ENCODE measurements around the gene C19orf67. TPM values are rescaled to one million over a fixed set of nuclear protein-coding genes. Genes with fewer than 3 reads are reported as not detected.

The C19orf67 gene
- total RNA-seq, 4 donors from 2014 or later, result not detected

DNA sequence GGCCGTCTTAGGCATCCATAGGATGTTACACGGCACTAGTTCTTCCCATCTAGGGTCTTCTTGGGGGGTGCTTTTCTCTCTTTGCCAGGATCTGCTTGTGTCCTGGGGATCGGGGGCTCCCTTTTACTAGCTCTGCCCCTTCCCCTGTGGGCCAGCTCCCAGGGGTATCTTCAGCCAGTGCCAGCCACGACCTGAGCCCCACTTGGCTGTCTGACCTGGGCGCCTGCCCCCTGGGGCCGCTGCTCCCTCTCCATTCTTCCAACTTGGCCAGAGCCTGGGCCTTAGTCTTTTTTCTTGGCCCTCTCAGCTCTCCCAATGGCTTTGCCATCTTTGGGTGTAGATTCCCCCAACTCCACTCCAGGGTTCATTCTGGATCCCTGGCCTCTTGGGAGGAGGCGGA, 28.9 kb upstream of the C19orf67 start:
- intact Hi-C loops (cut with DNase I), result no loop called here
- no peak for DNase-seq

DNA sequence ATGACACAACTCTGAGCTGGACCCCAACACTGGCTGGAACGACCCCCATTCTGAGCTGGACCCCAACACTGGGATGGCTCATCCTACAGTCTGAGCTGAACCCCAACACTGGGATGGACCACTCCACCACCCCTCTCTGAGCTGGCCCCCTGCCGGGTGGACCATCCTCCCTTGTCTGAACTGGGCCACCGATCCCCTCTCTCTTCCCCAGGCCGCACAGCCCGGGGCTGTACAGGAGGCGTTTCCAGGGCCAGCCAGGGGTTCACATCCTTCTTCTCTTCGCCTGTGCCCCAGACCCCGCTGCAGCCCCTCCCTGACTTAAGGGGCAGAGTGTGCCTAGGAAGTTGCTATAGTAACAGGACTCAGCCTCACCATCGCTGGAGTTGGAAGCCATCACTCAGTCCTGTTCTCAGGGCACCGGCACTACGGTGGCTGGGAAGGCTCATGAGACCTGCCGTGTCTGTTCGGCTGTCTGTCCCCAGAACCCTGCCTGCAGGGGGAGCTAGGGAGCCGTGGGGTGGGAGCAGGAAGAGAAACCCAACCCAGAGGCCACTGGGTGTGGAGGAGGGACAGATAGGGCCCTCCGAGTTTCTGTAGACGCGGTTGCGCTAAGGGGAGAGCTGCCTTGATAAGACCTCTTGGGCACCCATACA, 28.3 kb upstream of the C19orf67 start:
- DNase-seq, result no peak
- Histone ChIP-seq H3K4me3 (replicated peaks in 1 of 3) (no peak overlapping the region), H3K27ac (peak overlapping the region in 2 of 3 donors; percentile 76), H3K4me1 (peaks cover 34 to 51% of the 10 kb centered on the region in 2 donors), H3K27me3 (no peaks in the 10 kb centered on the region), H3K9me3 (no peaks in the 10 kb centered on the region), H3K36me3 (no peaks in the 10 kb centered on the region)
- 88 to 90% methylated on average over 18 of the region's 18 CpGs for WGBS, 2 donors
- intact Hi-C loops (cut with DNase I), result no loop called here
- TF ChIP-seq, protein P1, sequence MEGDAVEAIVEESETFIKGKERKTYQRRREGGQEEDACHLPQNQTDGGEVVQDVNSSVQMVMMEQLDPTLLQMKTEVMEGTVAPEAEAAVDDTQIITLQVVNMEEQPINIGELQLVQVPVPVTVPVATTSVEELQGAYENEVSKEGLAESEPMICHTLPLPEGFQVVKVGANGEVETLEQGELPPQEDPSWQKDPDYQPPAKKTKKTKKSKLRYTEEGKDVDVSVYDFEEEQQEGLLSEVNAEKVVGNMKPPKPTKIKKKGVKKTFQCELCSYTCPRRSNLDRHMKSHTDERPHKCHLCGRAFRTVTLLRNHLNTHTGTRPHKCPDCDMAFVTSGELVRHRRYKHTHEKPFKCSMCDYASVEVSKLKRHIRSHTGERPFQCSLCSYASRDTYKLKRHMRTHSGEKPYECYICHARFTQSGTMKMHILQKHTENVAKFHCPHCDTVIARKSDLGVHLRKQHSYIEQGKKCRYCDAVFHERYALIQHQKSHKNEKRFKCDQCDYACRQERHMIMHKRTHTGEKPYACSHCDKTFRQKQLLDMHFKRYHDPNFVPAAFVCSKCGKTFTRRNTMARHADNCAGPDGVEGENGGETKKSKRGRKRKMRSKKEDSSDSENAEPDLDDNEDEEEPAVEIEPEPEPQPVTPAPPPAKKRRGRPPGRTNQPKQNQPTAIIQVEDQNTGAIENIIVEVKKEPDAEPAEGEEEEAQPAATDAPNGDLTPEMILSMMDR (IDR thresholded peaks at IDR 0.05), result no peak
- TF ChIP-seq POLR2A (IDR thresholded peaks at IDR 0.05), result no peak

More for the DNA sequence above, 28.9 kb upstream of the C19orf67 start:
- Histone ChIP-seq H3K27ac (peak overlapping the region in 2 of 3 donors; percentile 7 to 76), H3K4me1 (peaks cover 39 to 56% of the 10 kb centered on the region in 2 donors), H3K4me3 (replicated peaks in 1 of 3) (no peak overlapping the region), H3K9me3 (no peaks in the 10 kb centered on the region), H3K27me3 (no peaks in the 10 kb centered on the region), H3K36me3 (no peaks in the 10 kb centered on the region)
- TF ChIP-seq, protein P1 (IDR thresholded peaks at IDR 0.05), result no peak
- TF ChIP-seq POLR2A (IDR thresholded peaks at IDR 0.05), result no peak
- 82 to 89% methylated on average over 5 to 7 of the region's 7 CpGs for whole genome bisulfite sequencing, 2 donors

DNA sequence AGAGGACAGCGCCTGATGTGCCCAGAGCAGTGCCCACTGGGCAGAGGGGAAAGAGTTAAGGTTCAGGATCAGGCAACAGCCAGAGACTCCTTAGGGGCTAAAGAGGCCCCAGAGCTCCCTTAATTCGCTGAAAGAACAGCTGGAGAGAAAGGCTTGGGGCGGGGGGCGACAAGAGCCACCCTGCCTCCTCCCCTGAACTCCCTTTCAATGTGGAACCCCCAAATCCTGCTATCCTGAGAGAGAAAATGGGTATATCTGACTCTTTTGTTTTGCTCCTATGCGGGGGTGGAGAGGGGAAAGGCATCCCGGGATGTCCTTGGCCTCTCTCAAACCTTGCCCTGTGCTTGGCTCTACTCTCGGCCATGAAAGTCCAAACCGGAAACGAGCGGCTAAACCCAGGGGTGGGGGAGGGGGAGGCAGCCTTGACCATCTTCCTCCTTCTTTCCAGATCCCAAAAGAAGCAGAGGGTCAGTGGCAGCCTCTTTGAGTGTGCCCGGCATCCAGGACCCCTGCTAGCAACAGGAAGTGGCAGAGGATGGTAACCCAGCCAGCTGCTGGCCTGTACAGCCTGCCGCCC, 27.3 kb upstream of the C19orf67 start:
- H3K36me3 ChIP-seq, result no peaks in the 10 kb centered on the region
- intact Hi-C loops (cut with DNase I), result no loop called here
- DNase-seq, result peak in 1 of 2 donors; percentile 20
- 37 to 50% methylated on average over 9 to 12 of the region's 12 CpGs for WGBS, 2 donors
- H3K4me1 ChIP-seq, result peaks cover 27 to 44% of the 10 kb centered on the region in 2 donors
- no peak for TF ChIP-seq POLR2A (IDR thresholded peaks at IDR 0.05)
- TF ChIP-seq, protein P1 (IDR thresholded peaks at IDR 0.05), result no peak
- H3K27ac ChIP-seq, result peak overlapping the region; percentile 57 to 76 (median 76)
- H3K4me3 ChIP-seq (replicated peaks in 1 of 3), result no peak overlapping the region
- no peaks in the 10 kb centered on the region for H3K9me3 ChIP-seq
- no peaks in the 10 kb centered on the region for H3K27me3 ChIP-seq

DNA sequence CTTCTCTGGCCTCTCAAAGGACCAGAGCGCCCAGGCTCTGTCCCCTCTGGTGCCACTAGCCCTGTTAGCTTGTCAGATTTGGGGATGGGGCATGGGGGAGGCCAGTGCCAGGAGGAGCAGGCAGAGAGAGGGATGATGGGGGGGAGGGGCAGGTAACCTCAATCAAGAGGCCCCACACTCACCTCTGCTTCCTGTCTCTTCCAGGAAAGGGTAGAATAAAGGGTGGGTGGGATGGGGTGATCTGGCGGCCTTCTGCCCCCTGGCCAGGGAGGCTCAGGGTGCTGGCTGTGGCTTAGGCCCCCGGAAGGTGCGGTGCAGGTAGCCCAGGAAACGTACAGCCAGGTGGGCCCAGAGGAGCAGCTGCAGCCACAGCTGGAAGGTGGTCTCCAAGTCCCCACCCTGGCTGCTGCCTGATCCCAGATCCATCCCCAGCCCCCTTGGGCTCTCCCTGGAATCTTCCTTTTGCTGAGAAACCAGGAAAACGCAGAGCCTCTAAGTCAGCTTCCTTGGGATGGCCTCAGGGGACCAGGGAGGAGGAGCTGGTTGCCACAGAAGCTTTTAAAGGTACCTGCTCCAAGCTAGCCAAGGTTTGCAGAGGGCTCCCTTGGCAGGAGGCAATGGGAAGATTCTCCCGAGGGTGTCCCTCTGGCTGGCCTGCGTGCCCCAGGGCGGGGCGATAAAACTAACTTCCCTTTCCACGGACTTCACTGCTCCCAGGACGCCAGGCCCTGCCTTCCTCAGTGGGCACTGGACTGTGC, 26.6 kb upstream of the C19orf67 start:
- Histone ChIP-seq H3K4me1 (peaks cover 27 to 44% of the 10 kb centered on the region in 2 donors), H3K9me3 (no peaks in the 10 kb centered on the region), H3K27me3 (no peaks in the 10 kb centered on the region), H3K4me3 (replicated peaks in 1 of 3) (no peak overlapping the region), H3K27ac (peak overlapping the region; percentile 4 to 76 (median 76)), H3K36me3 (no peaks in the 10 kb centered on the region)
- intact Hi-C loops (cut with DNase I), result no loop called here
- DNase-seq, result no peak
- 54 to 68% methylated on average over 9 to 12 of the region's 12 CpGs for WGBS, 2 donors
- no peak for TF ChIP-seq POLR2A (IDR thresholded peaks at IDR 0.05)
- TF ChIP-seq, protein P1 (IDR thresholded peaks at IDR 0.05), result no peak
